NCI-H146 treated with DMSO at 0.1 percent for 48 hours (cell line): ENCODE measurements around the gene DEXI.
"Not testable (repeated sequence)": the region's sequence is repeated elsewhere in the genome, so short reads cannot be mapped to it uniquely, and the experiment has no call there.

ENCODE experiments used
- DNase-seq: peaks from one replicate; lab custom pipeline; 2025; ENCODE audit not compliant: unreplicated experiment; lab: John Stamatoyannopoulos, UW

The DEXI gene

GRCh38 chr16:10929097-10929496 lies 13.2 kb downstream of the DEXI start:
- not testable (repeated sequence) for DNase-seq

GRCh38 chr16:10927497-10928112 lies 14.7 kb downstream of the DEXI start:
- DNase-seq = no peak

GRCh38 chr16:10926867-10927266 lies 15.4 kb downstream of the DEXI start:
- no peak for DNase-seq

- no peak for DNase-seq
Measured at GRCh38 chr16:10926094-10926493, 16.2 kb downstream of the DEXI start.

- not testable (repeated sequence) for DNase-seq
Measured at GRCh38 chr16:10925285-10925684, 17.0 kb downstream of the DEXI start.

GRCh38 chr16:10923650-10924214 lies 18.5 kb downstream of the DEXI start:
- no peak for DNase-seq

- DNase-seq = no peak
Measured at GRCh38 chr16:10923146-10923649, 19.1 kb downstream of the DEXI start.

- DNase-seq = no peak
Measured at GRCh38 chr16:10922328-10923145, 19.7 kb downstream of the DEXI start.

- DNase-seq = no peak
Measured at GRCh38 chr16:10921536-10922327, 20.5 kb downstream of the DEXI start.

- DNase-seq = no peak
Measured at GRCh38 chr16:10920726-10921427, 21.4 kb downstream of the DEXI start.

- DNase-seq = no peak
Measured at GRCh38 chr16:10919003-10919351, 23.3 kb downstream of the DEXI start.

GRCh38 chr16:10918294-10919002 lies 23.8 kb downstream of the DEXI start:
- peak; percentile 61 for DNase-seq

- no peak for DNase-seq
Measured at GRCh38 chr16:10916534-10916933, 25.7 kb downstream of the DEXI start.

- no peak for DNase-seq
Measured at GRCh38 chr16:10911267-10911666, 31.0 kb downstream of the DEXI start.

GRCh38 chr16:10907757-10908045 lies 34.6 kb downstream of the DEXI start:
- no peak for DNase-seq

- no peak for DNase-seq
Measured at GRCh38 chr16:10906914-10907756, 35.1 kb downstream of the DEXI start.

GRCh38 chr16:10906482-10906881 lies 35.8 kb downstream of the DEXI start:
- no peak for DNase-seq

- DNase-seq = no peak
Measured at GRCh38 chr16:10902999-10903398, 39.3 kb downstream of the DEXI start.

- no peak for DNase-seq
Measured at GRCh38 chr16:10897134-10897533, 45.1 kb downstream of the DEXI start.
